SK-N-SH treated with all-trans-retinoic acid at 6 μM for 48 hours (cell line): ENCODE results near the gene CACNA1H.

ENCODE experiments used
- CSDC2 ChIP-seq: fragments of 250-450 bp; sonication (Bioruptor Pico); IDR thresholded peaks from 2 replicates; pipeline ENCODE4 v1.5.0; 2020; ENCODE audit warnings: mild to moderate bottlenecking, moderate library complexity
- TCF4 ChIP-seq: fragments of 250-450 bp; sonication (Bioruptor Pico); IDR thresholded peaks from 2 replicates; pipeline ENCODE4 v1.8.0; 2021; ENCODE audit warnings: mild to moderate bottlenecking, moderate library complexity, borderline replicate concordance
- TOX ChIP-seq: fragments of 250-450 bp; sonication (Bioruptor Pico); IDR thresholded peaks from 2 replicates; pipeline ENCODE4 v1.8.0; 2021; ENCODE audit warnings: mild to moderate bottlenecking, moderate library complexity, borderline replicate concordance
- ZFP3 ChIP-seq: fragments of 250-450 bp; sonication (Bioruptor Pico); IDR thresholded peaks from 2 replicates; pipeline ENCODE4 v1.5.0; 2020; ENCODE audit warnings: mild to moderate bottlenecking, moderate library complexity
- TF ChIP-seq, protein P1 (sequence below): fragments of 250-450 bp; sonication (Bioruptor Pico); IDR thresholded peaks from 2 replicates; pipeline ENCODE4 v1.5.1; 2020; ENCODE audit warnings: low read depth, mild to moderate bottlenecking, moderate library complexity
- TF ChIP-seq, protein P2 (sequence below): fragments of 250-450 bp; sonication (Bioruptor Pico); IDR thresholded peaks from 2 replicates; pipeline ENCODE4 v1.8.0; 2020; ENCODE audit warnings: mild to moderate bottlenecking, moderate library complexity, borderline replicate concordance
- TF ChIP-seq, protein P3 (sequence below): fragments of 250-450 bp; sonication (Bioruptor Pico); IDR thresholded peaks from 2 replicates; pipeline ENCODE4 v1.8.0; 2021; ENCODE audit warnings: low read depth, mild to moderate bottlenecking, moderate library complexity, borderline replicate concordance
- TF ChIP-seq, protein P4 (sequence below): fragments of 250-450 bp; sonication (Bioruptor Pico); IDR thresholded peaks from 2 replicates; pipeline ENCODE4 v1.5.1; 2021; ENCODE audit warnings: mild to moderate bottlenecking, moderate library complexity

DNA sequence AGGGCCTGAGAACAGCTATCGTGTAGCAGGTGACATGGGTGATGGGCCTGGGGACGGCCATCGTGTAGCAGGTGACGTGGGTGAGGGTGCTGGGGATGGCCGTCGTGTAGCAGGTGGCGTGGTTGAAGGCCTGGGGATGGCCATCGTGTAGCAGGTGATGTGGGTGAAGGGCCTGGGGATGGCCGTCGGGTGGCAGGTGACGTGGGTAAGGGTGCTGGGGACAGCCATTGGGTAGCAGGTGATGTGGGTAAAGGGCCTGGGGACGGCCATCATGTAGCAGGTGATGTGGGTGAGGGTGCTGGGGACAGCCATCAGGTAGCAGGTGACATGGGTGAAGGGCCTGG is 118.4 kb downstream of the CACNA1H start:
- TF ChIP-seq CSDC2 (CRISPR knock-in tag), result no peak
- TF ChIP-seq, protein P1, sequence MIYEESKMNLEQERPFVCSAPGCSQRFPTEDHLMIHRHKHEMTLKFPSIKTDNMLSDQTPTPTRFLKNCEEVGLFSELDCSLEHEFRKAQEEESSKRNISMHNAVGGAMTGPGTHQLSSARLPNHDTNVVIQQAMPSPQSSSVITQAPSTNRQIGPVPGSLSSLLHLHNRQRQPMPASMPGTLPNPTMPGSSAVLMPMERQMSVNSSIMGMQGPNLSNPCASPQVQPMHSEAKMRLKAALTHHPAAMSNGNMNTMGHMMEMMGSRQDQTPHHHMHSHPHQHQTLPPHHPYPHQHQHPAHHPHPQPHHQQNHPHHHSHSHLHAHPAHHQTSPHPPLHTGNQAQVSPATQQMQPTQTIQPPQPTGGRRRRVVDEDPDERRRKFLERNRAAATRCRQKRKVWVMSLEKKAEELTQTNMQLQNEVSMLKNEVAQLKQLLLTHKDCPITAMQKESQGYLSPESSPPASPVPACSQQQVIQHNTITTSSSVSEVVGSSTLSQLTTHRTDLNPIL, result no peak
- TF ChIP-seq, protein P2, sequence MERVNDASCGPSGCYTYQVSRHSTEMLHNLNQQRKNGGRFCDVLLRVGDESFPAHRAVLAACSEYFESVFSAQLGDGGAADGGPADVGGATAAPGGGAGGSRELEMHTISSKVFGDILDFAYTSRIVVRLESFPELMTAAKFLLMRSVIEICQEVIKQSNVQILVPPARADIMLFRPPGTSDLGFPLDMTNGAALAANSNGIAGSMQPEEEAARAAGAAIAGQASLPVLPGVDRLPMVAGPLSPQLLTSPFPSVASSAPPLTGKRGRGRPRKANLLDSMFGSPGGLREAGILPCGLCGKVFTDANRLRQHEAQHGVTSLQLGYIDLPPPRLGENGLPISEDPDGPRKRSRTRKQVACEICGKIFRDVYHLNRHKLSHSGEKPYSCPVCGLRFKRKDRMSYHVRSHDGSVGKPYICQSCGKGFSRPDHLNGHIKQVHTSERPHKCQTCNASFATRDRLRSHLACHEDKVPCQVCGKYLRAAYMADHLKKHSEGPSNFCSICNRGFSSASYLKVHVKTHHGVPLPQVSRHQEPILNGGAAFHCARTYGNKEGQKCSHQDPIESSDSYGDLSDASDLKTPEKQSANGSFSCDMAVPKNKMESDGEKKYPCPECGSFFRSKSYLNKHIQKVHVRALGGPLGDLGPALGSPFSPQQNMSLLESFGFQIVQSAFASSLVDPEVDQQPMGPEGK (CRISPR knock-in tag), result no peak
- TF ChIP-seq, protein P3, sequence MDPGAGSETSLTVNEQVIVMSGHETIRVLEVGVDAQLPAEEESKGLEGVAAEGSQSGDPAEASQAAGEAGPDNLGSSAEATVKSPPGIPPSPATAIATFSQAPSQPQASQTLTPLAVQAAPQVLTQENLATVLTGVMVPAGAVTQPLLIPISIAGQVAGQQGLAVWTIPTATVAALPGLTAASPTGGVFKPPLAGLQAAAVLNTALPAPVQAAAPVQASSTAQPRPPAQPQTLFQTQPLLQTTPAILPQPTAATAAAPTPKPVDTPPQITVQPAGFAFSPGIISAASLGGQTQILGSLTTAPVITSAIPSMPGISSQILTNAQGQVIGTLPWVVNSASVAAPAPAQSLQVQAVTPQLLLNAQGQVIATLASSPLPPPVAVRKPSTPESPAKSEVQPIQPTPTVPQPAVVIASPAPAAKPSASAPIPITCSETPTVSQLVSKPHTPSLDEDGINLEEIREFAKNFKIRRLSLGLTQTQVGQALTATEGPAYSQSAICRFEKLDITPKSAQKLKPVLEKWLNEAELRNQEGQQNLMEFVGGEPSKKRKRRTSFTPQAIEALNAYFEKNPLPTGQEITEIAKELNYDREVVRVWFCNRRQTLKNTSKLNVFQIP (CRISPR knock-in tag), result no peak
- TF ChIP-seq, protein P4, sequence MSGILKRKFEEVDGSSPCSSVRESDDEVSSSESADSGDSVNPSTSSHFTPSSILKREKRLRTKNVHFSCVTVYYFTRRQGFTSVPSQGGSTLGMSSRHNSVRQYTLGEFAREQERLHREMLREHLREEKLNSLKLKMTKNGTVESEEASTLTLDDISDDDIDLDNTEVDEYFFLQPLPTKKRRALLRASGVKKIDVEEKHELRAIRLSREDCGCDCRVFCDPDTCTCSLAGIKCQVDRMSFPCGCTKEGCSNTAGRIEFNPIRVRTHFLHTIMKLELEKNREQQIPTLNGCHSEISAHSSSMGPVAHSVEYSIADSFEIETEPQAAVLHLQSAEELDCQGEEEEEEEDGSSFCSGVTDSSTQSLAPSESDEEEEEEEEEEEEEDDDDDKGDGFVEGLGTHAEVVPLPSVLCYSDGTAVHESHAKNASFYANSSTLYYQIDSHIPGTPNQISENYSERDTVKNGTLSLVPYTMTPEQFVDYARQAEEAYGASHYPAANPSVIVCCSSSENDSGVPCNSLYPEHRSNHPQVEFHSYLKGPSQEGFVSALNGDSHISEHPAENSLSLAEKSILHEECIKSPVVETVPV (CRISPR knock-in tag), result no peak
- TF ChIP-seq ZFP3 (CRISPR knock-in tag), result no peak
- no peak for TF ChIP-seq TOX (CRISPR knock-in tag)
- no peak for TF ChIP-seq TCF4 (CRISPR knock-in tag)
